ENCODE data around the gene UAP1L1. TPM values are rescaled to one million over a fixed set of nuclear protein-coding genes. Genes with fewer than 3 reads are reported as not detected.

The UAP1L1 gene
- total and polyA plus RNA-seq, 2 of the 8 experiments (the other 6 are each of a cell fraction or from before 2014, with no cell fraction given), result 2.0 to 5.4 TPM

- no peak overlapping the region for H2AK5ac ChIP-seq (ENCODE audit: low read depth, low read length)
- H3K23ac ChIP-seq (ENCODE audit: insufficient read length), result no peak overlapping the region
- peaks cover 0 to 4% of the 10 kb centered on the region in 2 experiments for H4K20me1 ChIP-seq (replicated peaks in 1 of 2; ENCODE audit: control insufficient read depth in 1 of 2, insufficient read depth in 2 of 2, low read length in 2 of 2)
- no peak overlapping the region for H2BK20ac ChIP-seq (ENCODE audit: low read length)
- H3K18ac ChIP-seq (ENCODE audit: extremely low read depth, low read length), result no peak overlapping the region
- H3K79me1 ChIP-seq (ENCODE audit: low read depth, low read length), result no peaks in the 10 kb centered on the region
- ChIA-PET POLR2A (ENCODE audit: partially characterized antibody) (interaction anchor here (1.0 kb wide), 2 partner anchors 61 to 99 kb away, joined by 3 to 4 read pairs; no protein-coding TSS in a partner anchor), CTCF (ENCODE audit: partially characterized antibody) (interaction anchor here (0.5 to 1.8 kb wide), 13 partner anchors 14 to 113 kb away, joined by 3 to 6 read pairs (median 4); partner anchors contain the start of genes LRRC26, MAN1B1 and RNF224)
- H3K36me3 ChIP-seq (ENCODE audit: control insufficient read depth in 2 of 4, insufficient read depth in 4 of 4, low read length in 3 of 4), result no peaks in the 10 kb centered on the region
- H4K8ac ChIP-seq (ENCODE audit: extremely low read depth, insufficient read depth, low read length), result no peak overlapping the region
- H2BK12ac ChIP-seq (ENCODE audit: low read depth, low read length), result no peak overlapping the region
- H3K79me2 ChIP-seq (ENCODE audit: control insufficient read depth in 1 of 2, insufficient read depth in 2 of 2, low read length in 2 of 2), result no peaks in the 10 kb centered on the region
- DNase-seq (ENCODE audit: low read depth in 1 of 2, low spot score in 2 of 2) (peak in 1 of 2 experiments; percentile 48), FAIRE-seq (no peak)
- no peak overlapping the region for H3K27ac ChIP-seq (ENCODE audit: low read depth, low read length)
- H2BK15ac ChIP-seq (ENCODE audit: low read length), result no peak overlapping the region
- no peak overlapping the region for H2BK5ac ChIP-seq (ENCODE audit: low read depth, low read length)
- H3K9me3 ChIP-seq (ENCODE audit: insufficient read depth in 2 of 2, low read depth in 1 of 2, low read length in 1 of 2), result no peaks in the 10 kb centered on the region
- H3K4me1 ChIP-seq (replicated peaks in 1 of 4; ENCODE audit: control insufficient read depth in 3 of 4, insufficient read depth in 4 of 4, low read length in 3 of 4), result peaks cover 0 to 7% (median under 1%) of the 10 kb centered on the region in 4 experiments; a peak in 3 of 7 replicates
- H3K14ac ChIP-seq (ENCODE audit: insufficient read length), result no peak overlapping the region
- H3K4me3 ChIP-seq (ENCODE audit: extremely low read depth in 1 of 4, insufficient read depth in 2 of 4, low read depth in 3 of 4, low read length in 4 of 4), result no peak overlapping the region
- peaks cover 15 to 36% (median 30%) of the 10 kb centered on the region in 4 experiments for H3K27me3 ChIP-seq (replicated peaks in 1 of 4; ENCODE audit: control insufficient read depth in 3 of 4, extremely low read depth in 1 of 4, insufficient read depth in 3 of 4, low read length in 3 of 4)
- 90% methylated on average over 20 of the region's 21 CpGs; no CpG with 5 or more reads in 1 of the 2 experiments for WGBS, 2 experiments (ENCODE audit: extremely low coverage in 1 of 2, insufficient coverage in 1 of 2, insufficient read length in 1 of 2, insufficient replicate concordance in 2 of 2, low coverage in 1 of 2, low lambda C conversion rate in 2 of 2, missing lambda C conversion rate in 1 of 2)
- no peak overlapping the region for H3K4ac ChIP-seq (replicated peaks; ENCODE audit: insufficient read length, low read depth, low read length)
- H3K23me2 ChIP-seq (ENCODE audit: low read depth, low read length), result peaks cover 3% of the 10 kb centered on the region; the same call in 1 of the 2 replicates
- H4K5ac ChIP-seq (ENCODE audit: insufficient read length, low read depth, low read length), result no peak overlapping the region
- no peak overlapping the region for H3K9ac ChIP-seq (replicated peaks in 1 of 4; ENCODE audit: extremely low read depth in 1 of 4, low read depth in 3 of 4, low read length in 3 of 4)
- H2AFZ ChIP-seq (ENCODE audit: low read length), result no peak overlapping the region
- 0 out of 4 replicates have a peak overlapping the region, but pooled peaks of 1 of the 2 experiments have one; percentile 50 for H3K4me2 ChIP-seq (ENCODE audit: insufficient read depth in 1 of 2, low read depth in 2 of 2, low read length in 2 of 2)
- no peak overlapping the region for H3K56ac ChIP-seq (replicated peaks; ENCODE audit: insufficient read length, low read depth, low read length)
- no peak overlapping the region for H2BK120ac ChIP-seq (replicated peaks; ENCODE audit: low read depth, low read length)
- no peak overlapping the region for H4K91ac ChIP-seq (replicated peaks; ENCODE audit: insufficient read length, low read length)
- no peak for TF ChIP-seq SP2 (IDR thresholded peaks at IDR 0.05; ENCODE audit: low read length)
- peak; percentile 2 to 24; a peak in 1 of 4 replicates for TF ChIP-seq RAD21 (IDR thresholded peaks at IDR 0.05 in 1 of 2, conservative IDR thresholded peaks at IDR 0.05 in 1 of 2; ENCODE audit: low read depth in 2 of 2, low read length in 2 of 2)
- no peak for TF ChIP-seq SIX5 (IDR thresholded peaks at IDR 0.05; ENCODE audit: low read depth, low read length)
- TF ChIP-seq, protein P1, sequence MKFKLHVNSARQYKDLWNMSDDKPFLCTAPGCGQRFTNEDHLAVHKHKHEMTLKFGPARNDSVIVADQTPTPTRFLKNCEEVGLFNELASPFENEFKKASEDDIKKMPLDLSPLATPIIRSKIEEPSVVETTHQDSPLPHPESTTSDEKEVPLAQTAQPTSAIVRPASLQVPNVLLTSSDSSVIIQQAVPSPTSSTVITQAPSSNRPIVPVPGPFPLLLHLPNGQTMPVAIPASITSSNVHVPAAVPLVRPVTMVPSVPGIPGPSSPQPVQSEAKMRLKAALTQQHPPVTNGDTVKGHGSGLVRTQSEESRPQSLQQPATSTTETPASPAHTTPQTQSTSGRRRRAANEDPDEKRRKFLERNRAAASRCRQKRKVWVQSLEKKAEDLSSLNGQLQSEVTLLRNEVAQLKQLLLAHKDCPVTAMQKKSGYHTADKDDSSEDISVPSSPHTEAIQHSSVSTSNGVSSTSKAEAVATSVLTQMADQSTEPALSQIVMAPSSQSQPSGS (IDR thresholded peaks at IDR 0.05; ENCODE audit: low read length), result no peak
- no peak for TF ChIP-seq MAFK (IDR thresholded peaks at IDR 0.05; ENCODE audit: low read depth, low read length)
- TF ChIP-seq RNF2 (IDR thresholded peaks at IDR 0.05; ENCODE audit: borderline replicate concordance, low read depth, low read length, missing control alignments, poor library complexity, severe bottlenecking), result no peak
These were observed 38.2 kb downstream of the UAP1L1 start for GRCh38 chr9:137115394-137116026.
